T-helper 9 cell (primary cell): ENCODE results near the gene GLIS1.

Experiments used
- DNase-seq: peaks from one replicate; pipeline ENCODE4 v3.0.0-alpha.2; 2020

The GLIS1 gene

DNA sequence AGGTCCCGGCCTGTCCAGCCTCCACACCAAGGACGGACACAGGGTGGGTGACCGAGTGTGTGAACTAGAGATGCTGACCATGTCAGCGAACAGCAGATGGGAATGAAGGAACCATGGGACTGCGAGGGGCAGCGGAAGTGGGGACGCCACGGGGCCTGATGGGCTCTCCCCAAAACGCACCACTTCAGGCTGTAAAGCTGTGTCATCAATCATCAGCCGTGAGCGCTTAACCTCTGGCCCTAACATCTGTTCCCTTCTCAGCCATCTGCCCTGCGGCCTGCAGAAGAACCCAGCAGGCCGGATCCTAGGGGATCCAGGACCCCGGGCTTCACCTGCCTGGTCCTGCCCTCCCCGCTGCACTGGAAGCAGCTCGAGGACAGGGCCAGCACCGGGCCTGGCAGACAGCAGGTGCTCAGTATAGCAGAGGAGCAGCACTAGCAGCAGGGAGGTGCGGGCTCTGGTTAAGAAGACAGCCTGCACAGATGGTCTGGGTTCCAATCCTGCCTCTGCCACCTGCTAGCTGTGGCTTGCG lies 221.1 kb downstream of the GLIS1 start:
- DNase-seq, result no peak

DNA sequence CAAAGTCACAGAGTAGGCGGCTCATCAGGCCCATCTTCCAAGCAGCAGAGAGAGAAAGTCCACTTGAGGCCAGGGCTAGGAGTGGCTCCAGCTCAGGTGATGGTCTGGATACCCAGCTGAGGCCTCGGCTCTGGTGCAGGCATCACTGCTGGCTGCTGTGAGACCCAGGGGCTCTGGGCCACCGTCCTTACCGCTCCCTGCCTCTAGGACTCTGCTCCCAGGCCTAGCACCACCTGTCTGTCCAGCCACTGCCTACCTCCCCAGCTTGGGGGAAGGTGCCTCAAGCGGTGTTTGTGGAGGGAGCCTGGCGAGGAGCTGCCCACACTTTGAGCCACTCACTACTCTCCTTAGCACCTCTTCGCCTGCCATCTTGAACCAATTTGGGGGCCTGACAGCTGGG lies 221.9 kb downstream of the GLIS1 start:
- DNase-seq, result no peak

DNA sequence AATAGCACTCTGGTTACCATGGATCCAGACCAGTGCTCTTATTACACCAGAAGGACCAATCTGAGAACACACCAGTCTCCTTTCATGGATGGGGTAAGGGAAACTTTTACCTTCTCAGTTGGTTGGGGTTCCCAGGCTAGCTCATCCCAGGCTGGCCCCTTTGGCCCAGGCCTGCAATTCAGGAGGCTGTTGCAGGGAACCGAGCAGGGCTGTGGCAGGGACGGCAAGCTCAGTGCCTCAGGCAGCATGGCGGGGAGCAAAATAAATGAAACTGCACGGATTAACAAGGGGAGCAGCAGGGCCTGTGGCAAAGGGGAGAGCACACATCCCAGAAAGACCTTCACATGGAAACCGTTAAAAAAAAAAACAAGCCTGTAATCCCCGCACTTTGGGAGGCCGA lies 222.8 kb downstream of the GLIS1 start:
- DNase-seq, result no peak

DNA sequence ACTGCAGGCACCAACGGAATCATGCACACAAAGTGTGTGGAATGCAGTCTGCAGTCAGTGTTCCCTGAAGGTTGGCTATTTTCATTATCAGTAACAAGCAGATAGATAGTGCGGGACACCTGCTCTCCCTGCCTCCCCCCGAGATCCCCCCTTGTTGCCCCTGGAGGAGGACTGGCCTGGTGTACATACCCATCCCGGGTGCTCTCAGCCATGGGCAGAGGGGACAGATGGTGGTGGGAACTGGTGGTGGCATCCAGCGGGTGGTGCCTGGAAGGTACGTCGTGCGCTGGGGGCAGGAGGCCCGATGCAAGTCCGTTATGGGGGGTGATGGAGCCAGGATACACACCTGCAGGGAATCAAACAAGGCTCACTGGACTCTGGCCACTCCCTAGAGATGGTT lies 224.5 kb downstream of the GLIS1 start:
- DNase-seq, result no peak

DNA sequence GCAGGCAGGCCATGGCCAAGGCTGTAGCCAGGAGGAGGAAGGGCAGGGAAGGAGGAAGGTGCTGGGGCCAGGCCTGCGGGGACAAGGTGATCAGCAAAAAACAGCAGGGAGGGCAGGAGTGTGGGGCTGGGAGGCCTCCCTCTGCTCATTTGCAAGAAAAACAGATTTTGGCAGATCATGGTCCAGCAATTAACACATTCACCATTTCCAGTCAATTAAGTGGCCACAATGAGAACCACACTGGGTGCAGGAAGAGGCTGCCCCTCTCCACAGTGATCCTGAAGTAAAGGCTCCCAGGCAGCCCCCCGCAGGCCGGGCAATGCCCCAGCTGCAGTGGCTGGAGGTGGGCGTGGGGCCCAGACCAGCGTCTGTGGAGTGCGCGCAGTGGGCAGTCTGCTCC lies 225.1 kb downstream of the GLIS1 start:
- DNase-seq, result no peak

DNA sequence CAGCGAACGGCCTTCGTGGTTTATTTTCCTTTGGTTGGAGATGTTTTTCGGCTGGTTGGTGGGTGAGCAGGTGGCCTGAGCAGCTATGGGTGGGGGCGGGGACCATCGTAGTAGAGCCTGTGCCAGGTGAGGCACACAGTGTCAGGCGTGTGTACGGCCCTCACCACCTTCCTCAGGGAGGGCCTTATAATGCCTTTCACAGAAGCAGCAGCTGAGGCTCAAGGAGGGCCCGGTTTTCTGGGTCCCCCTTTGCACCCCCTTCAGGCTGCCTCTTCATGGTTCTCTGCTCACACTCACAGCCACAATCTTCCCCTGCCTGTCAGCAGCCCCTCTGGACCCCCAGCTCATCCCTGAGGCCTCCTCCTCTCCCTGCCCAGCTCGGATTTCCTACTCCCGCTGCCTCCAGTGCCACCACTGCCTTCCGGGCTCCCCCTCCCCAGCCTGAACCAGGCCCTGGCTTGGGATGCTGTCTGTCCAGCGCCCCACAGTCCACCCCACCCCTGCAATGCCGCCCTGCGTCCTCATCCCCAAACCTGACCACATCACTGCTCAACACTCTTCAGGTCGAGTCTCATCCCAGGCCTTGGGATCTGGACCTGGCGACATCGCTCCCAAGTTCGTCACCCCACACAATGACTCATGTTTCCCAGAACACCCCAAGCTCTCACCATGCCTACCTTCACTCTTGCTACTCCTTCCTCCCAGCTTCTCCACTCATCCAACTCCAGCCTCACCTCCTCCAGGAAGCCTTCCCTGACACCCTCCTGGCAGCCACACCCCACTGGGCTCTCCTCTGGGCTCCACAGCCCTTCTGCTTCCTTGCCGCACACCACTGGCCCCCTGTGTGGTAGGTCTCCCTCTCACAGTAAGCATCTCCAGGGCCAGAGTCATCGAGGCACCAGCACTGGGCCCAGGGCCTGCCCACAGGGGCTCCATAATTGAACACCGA lies 225.9 kb downstream of the GLIS1 start:
- no peak for DNase-seq

DNA sequence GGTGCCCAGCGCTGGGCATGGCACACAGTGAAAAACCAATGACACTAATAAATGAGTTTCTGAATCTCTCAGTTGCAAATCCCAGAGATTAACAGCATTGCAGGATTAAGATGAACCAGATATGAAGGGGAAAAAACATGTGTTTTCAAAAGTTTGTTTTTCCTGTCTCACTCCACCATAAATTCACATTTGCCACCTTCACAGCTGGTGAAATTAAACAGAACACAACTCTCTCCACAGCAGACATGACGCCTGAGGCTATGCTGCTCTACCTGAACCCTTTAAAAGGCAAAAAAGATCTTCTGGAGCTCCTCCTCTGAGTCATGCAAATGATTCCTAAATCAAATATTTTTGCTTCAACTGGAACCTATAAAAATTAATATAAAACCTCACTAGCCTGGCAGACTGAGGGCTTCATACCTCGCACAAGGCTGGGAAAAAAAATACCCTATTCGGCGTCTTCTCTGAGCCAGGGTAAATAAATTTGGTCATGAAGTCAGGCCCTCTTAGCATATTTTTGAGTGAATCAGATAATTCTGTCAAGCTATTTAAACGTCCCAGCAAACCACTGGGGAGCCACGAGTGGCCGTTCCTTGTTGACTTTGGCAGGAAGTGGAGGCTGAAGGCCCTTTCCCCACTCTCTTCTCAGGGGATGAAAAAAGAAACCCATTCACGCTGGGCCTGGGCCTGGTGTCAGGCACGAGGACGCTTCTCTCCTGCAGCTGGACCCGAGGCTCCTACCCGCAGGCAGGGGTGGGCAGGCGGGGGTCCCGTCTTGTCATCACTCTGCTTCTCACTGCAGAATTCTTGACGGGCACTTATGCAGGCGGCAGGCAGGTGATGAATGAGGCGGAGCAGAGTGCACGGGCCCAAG lies 226.8 kb downstream of the GLIS1 start:
- no peak for DNase-seq

DNA sequence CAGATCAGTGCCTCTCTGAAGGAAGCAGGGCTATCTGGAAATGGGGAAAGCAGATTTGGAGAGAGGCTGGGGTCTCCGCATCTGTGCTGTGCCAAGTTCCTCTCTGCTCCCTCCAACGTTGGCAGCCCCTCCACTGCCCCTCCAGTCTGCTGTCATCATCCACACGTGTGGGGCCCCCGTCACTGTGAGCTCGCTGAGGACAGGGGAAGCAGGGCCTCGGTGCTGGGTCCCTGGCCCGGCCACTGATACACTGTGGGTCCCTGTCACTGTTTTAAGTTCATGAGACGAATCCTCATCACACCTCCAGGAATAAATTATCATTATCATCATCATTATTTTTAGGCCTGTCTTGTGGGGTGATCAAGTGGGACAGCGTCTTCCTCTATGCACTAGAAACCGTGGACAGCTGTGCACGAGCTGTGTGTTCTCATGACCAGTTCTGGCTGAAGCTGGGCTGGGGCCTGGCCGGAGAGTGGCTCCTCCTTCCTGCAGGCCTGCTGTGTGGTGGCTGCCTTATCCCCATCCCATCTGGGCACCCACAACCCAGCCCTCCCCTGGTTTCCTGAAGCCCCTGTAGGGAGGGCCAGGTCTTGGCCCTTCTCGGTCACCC lies 227.5 kb downstream of the GLIS1 start:
- DNase-seq, result no peak

DNA sequence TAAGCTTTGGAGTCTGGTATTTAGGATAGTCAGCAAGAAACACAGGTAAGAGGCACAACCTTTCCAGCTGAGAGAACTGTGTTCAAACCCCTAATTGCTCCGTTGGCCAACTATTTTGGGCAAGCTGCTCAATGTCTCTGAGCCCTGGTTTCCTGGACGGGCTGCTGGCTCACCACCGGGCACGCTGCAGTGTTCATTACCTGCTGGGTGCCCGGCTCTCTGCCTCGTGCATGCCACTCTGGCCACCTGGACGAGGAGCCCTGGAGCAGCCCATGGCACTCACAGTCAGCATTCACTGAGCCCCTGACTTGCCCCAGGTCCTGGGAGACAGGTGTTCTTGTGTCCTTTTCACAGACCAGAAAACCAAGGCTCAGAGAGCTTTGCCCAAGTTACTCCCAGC lies 228.7 kb downstream of the GLIS1 start:
- no peak for DNase-seq

DNA sequence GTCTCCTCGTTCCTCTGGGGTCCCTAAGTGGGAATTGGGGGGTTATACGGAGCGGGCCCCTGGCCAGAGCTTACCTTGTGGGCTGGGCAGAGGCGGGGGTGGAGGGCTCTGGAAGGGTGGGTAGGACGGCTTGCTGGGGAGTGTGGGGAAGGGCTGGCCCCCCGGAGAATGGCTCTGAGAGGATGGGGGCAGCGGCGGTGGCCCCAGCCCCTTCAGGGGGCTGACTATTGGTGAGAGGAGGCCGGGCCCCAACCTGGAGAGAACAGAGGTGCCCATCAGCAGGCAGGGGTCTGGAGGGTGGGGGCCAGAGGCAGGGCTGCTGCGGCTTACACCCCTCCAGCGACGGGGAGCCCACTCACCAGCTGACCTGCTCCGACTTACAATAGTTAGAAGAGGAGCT lies 229.2 kb downstream of the GLIS1 start:
- DNase-seq, result no peak

DNA sequence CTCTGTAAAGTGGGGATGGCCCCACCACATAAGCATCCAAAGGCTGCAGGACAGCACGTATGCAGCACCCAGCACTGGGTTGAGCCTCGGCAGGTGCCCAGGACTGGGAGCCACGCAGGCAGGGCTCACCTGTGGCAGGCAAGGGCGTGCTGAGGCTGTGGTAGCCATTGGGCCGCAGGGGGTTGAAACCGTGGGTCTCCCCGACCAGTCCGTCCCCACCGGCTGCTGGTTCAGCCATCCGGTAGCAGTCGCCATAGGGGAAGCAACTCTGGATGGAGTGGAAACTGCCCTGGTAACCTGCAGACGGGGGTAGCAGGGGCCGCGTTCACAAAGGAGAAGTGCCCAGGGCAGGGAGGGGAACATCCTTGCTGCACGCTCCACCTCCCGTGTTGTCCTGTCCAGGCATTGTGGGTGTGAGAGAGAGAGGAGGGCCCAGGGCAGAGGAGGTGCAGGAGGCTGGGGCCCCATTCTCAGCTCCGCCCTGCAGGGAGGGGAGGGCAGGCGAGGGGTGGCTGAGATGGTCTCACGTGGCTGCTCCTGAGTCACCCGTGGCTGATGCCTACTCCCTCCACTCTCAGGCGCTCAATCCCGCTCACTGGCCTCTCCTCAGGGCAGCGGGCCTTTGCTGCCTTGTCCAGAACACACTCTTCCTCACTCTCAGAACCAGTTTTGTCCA lies 229.8 kb downstream of the GLIS1 start:
- no peak for DNase-seq

DNA sequence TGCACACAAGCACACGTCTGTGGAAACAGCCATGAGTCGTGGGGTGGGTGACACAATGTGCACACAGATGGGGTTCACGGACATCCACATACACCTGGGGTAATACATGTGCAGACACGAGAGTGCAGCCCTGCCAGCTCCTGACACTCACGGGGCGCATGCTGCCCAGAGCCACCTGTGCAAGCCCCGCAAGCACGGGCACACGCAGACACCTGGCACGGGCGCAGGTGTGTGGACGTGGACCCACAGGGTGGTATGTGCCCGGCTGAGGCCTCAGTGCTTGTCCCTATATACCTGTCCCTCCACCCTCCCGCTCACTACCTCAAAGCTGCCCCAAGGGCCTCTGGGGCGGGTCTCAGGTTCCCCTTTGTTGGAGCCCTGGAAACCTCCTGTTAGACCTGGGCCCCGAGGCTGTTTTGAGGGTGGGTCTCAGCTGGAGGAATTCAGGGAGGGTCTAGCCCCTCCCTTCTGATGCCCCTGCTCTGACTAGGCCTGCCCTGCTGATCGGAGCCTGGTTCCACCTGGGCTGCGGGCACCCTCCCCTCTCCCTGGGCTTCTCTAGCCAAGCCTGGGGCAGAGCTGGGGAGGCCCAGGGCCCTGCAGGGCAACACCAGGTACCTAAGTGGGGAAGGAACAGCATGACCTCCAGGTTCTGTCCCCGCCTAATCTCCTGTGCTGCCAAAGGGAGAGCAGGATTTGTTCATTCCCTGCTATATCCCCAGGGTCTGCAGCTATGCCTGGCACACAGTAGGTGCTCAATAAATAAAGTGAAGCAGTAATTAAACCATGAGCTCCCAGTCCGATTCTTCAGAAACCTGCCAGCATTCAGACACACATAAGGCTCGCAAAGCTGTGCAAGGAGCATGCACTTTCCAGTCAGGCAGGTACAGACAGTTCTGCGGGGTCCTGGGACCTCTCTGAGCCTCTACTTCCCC lies 230.6 kb downstream of the GLIS1 start:
- no peak for DNase-seq

DNA sequence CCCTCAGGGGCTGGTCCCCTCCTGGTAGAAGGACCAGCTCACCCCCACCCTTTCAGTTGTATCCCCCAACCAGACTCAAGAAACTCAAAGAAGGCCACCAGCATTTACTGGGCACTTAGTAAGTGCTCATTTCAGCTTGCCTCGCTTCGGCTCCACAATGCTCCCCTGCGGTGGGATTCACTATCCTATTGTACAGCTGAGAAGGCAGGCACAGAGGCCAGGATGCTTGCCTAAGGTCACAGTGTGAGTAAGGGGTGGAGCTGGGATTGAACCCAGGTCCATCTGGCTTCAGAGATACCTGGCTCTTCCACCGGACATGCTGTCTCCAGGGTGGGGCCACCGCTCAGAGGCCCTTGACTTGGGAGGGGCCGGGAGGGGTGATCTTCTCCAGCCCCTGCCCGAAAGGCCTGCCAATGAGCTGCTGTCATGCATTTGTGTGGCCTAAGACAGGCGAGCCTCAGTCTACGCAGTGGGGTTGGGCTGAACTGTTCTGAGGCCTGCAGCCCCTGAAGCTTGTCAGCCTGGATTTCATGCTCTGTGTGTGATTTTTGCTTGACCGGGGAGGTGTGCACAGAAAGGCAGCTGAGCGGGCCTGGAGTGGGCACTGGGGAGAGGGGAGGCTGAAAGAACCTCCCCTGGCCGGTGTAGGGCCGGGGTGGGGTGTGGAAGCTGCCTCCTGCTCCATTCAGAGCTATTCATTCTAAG lies 231.7 kb downstream of the GLIS1 start:
- no peak for DNase-seq

DNA sequence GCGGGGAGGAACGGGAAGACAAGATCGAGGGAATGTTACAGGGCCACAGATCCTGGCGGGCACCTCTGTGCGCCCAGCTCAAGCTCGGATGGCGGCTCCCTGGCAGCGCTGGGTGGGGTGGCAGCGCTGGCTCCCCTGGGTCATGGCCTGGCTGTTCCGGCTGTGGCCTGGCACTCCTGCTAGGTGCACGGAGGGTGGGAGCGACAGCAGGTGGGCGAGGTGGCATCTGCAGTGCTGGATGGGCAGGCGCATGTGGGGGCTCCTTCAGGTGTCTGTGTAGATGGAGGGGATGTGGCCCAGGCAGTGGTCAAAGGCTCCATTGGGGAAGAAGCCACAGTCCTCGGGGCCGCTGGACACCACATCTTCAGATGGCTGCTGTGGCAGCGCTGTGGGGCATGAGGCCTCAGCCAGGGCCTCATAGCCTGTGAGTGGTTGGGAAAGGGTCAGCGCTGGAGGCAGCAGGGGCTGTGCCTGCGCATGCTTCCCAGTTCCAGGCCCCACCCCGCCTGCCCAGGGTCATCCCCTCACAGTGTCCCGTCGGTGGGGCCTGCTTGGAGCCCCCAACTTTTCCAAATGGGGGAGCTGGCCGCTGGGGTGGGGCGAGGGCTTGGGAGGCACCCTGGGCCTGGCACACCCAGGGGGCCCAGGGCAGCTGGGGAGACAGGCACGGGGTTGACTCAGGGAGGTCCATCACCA lies 232.5 kb downstream of the GLIS1 start:
- DNase-seq, result no peak

DNA sequence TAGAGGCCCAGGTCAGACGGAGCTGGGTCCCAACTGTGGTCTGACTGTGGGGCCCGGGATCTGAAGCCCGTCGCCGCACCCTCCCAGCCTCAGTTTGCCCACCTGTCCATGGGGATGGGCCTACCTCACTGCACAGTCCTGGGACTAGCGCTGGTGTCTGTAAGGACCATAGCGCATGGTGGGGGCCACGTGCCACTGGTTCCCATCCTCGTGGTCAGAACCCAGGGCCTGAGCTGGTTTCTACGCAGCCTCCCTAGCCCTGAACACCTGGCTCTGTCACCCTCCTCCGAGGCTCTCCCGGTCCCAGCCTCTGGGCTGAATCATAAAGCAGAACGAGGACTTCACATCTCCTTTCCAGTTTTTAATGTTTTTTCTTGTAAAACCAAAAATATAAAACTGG lies 233.1 kb downstream of the GLIS1 start:
- DNase-seq, result no peak

DNA sequence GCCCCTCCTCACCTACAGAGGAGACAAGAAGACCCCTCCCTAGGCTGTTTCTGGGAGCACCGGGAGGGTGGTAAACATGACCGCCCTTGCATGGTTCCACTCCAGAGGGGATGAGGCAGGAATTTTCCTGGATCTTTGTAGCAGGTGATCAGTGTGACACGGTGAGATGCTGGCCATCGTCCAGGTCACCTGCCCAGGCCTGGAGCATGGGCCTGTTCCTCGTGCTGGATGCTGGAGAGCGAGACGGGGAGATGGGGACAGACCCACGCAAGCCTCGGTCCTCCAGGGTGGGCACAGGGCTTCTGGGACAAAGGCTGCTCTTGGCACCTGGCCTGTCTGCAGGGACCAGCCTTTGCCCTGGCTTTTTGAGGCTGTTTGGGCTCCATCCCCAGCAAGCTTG lies 233.6 kb downstream of the GLIS1 start:
- DNase-seq, result no peak

DNA sequence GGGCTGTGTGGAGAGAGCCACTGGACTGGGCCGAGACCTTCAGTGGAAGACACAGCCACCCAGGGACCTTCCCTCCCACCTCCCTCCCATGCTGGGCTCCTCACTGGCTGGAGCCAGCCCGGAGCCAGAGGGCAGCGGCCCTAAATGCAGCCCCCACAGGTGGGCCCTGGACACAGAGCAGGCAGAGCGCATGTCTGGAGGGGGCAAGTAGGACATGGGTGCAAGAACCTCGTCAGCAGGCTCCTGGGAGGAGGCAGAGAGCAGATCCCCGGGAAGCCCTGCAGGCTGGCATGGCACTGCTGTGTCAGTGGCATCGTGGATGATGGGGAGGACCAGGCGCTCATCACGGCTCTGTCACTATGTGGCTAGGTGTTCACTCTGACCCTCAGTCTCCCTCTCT lies 234.1 kb downstream of the GLIS1 start:
- DNase-seq, result no peak

DNA sequence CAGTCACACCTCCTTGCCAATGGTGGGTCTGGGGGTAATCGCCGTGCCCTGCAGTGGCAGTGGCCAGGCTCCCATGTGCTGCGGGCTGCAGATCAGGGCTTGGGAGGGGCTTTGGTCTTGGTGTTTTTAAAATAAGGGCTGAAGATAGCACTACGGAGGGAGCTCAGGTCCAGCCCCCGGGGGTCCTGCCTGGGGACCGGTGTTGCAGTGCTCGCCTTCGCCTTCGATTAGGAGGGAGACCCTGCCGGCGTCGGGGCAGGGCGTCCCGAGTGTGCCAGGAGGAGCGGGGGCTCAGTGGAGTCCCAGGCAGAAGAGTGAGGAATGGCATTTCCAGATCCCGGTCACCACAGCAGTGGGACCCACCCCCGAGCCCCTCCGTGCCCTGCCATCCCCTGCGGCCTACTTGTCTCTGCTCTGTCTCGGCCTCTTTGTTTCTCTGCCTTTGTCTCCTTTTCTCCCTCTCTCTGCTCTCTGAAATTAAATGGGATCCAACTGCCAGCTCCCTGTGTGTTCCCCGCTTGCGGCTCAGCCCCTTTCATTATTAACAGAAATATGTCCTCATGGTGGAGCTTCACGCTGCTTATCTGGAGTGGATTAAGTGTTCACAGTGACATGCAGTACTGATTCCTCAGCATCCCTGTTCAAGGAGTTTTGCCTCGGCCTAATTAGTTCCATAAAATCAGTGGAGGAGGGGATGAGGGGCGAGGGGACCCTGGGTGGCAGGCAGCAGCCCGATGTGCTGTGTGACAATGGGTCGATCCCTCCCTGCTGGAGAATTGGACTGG lies 235.3 kb downstream of the GLIS1 start:
- DNase-seq, result no peak
